ENCODE data around the gene JAKMIP3.

JAKMIP3 gene

GRCh38 chr10:132109341-132110110 lies 43.8 kb downstream of the JAKMIP3 start:
- TF ChIP-seq CTCF (IDR thresholded peaks at IDR 0.05; ENCODE audit: low read depth, low read length) (no peak), EZH2phosphoT487 (IDR thresholded peaks at IDR 0.05; ENCODE audit: low read depth) (no peak)
- Histone ChIP-seq H3K9me3 (ENCODE audit: insufficient read depth, low read length) (no peaks in the 10 kb centered on the region), H3K27me3 (ENCODE audit: low read depth, low read length) (no peaks in the 10 kb centered on the region), H3K4me1 (ENCODE audit: low read length) (no peaks in the 10 kb centered on the region), H3K79me2 (ENCODE audit: low read length) (no peaks in the 10 kb centered on the region), H3K27ac (ENCODE audit: low read length) (no peak overlapping the region), H3K9ac (ENCODE audit: low read length) (no peak overlapping the region), H3K4me3 (ENCODE audit: low read length) (no peak overlapping the region), H3K36me3 (replicated peaks; ENCODE audit: low read depth, low read length) (no peaks in the 10 kb centered on the region), H2AFZ (ENCODE audit: low read depth, low read length) (no peak overlapping the region), H3K4me2 (ENCODE audit: low read length) (no peak overlapping the region), H4K20me1 (ENCODE audit: insufficient read depth, low read length) (no peaks in the 10 kb centered on the region)

GRCh38 chr10:132110111-132110521 lies 44.4 kb downstream of the JAKMIP3 start:
- Histone ChIP-seq H3K9me3 (ENCODE audit: insufficient read depth, low read length) (no peaks in the 10 kb centered on the region), H3K9ac (ENCODE audit: low read length) (no peak overlapping the region), H3K27me3 (ENCODE audit: low read depth, low read length) (no peaks in the 10 kb centered on the region), H2AFZ (ENCODE audit: low read depth, low read length) (no peak overlapping the region), H3K4me2 (ENCODE audit: low read length) (no peak overlapping the region), H3K4me1 (ENCODE audit: low read length) (no peaks in the 10 kb centered on the region), H3K79me2 (ENCODE audit: low read length) (no peaks in the 10 kb centered on the region), H3K4me3 (ENCODE audit: low read length) (no peak overlapping the region), H3K36me3 (replicated peaks; ENCODE audit: low read depth, low read length) (no peaks in the 10 kb centered on the region), H4K20me1 (ENCODE audit: insufficient read depth, low read length) (no peaks in the 10 kb centered on the region), H3K27ac (ENCODE audit: low read length) (no peak overlapping the region)
- no peak for TF ChIP-seq CTCF (IDR thresholded peaks at IDR 0.05; ENCODE audit: low read depth, low read length)
- TF ChIP-seq EZH2phosphoT487 (IDR thresholded peaks at IDR 0.05; ENCODE audit: low read depth): no peak

- Histone ChIP-seq H3K9ac (ENCODE audit: low read length) (no peak overlapping the region), H2AFZ (ENCODE audit: low read depth, low read length) (no peak overlapping the region), H3K27ac (ENCODE audit: low read length) (no peak overlapping the region), H3K79me2 (ENCODE audit: low read length) (no peaks in the 10 kb centered on the region), H4K20me1 (ENCODE audit: insufficient read depth, low read length) (no peaks in the 10 kb centered on the region), H3K27me3 (ENCODE audit: low read depth, low read length) (no peaks in the 10 kb centered on the region), H3K4me1 (ENCODE audit: low read length) (no peaks in the 10 kb centered on the region), H3K4me2 (ENCODE audit: low read length) (no peak overlapping the region), H3K9me3 (ENCODE audit: insufficient read depth, low read length) (no peaks in the 10 kb centered on the region), H3K4me3 (ENCODE audit: low read length) (no peak overlapping the region), H3K36me3 (replicated peaks; ENCODE audit: low read depth, low read length) (no peaks in the 10 kb centered on the region)
- no peak for TF ChIP-seq CTCF (IDR thresholded peaks at IDR 0.05; ENCODE audit: low read depth, low read length)
- no peak for TF ChIP-seq EZH2phosphoT487 (IDR thresholded peaks at IDR 0.05; ENCODE audit: low read depth)
Measured at GRCh38 chr10:132110713-132111112, 45.0 kb downstream of the JAKMIP3 start.

GRCh38 chr10:132111121-132111731 lies 45.5 kb downstream of the JAKMIP3 start:
- no peak overlapping the region for H3K4me2 ChIP-seq (ENCODE audit: low read length)
- H3K4me3 ChIP-seq (ENCODE audit: low read length): no peak overlapping the region
- no peaks in the 10 kb centered on the region for H4K20me1 ChIP-seq (ENCODE audit: insufficient read depth, low read length)
- H3K27ac ChIP-seq (ENCODE audit: low read length): no peak overlapping the region
- no peak overlapping the region for H3K9ac ChIP-seq (ENCODE audit: low read length)
- H3K9me3 ChIP-seq (ENCODE audit: insufficient read depth, low read length): no peaks in the 10 kb centered on the region
- H3K4me1 ChIP-seq (ENCODE audit: low read length): no peaks in the 10 kb centered on the region
- no peaks in the 10 kb centered on the region for H3K79me2 ChIP-seq (ENCODE audit: low read length)
- TF ChIP-seq CTCF (IDR thresholded peaks at IDR 0.05; ENCODE audit: low read depth, low read length) (no peak), EZH2phosphoT487 (IDR thresholded peaks at IDR 0.05; ENCODE audit: low read depth) (no peak)
- H3K27me3 ChIP-seq (ENCODE audit: low read depth, low read length): no peaks in the 10 kb centered on the region
- H3K36me3 ChIP-seq (replicated peaks; ENCODE audit: low read depth, low read length): no peaks in the 10 kb centered on the region
- no peak overlapping the region for H2AFZ ChIP-seq (ENCODE audit: low read depth, low read length)
